ENCODE measurements around the gene BOLA2B.

GRCh38 chr16:30186782-30187555 is 6.5 kb downstream of the BOLA2B start:
- TF ChIP-seq ZFP30 (CRISPR knock-in tag; IDR thresholded peaks at IDR 0.05) (no peak), ESRRG (CRISPR knock-in tag; IDR thresholded peaks at IDR 0.05) (no peak), PATZ1 (CRISPR knock-in tag; IDR thresholded peaks at IDR 0.05; ENCODE audit: borderline replicate concordance) (no peak), CSDC2 (CRISPR knock-in tag; IDR thresholded peaks at IDR 0.05) (no peak)
